Chondrocyte (in vitro differentiated cells): ENCODE data around the gene EXOC6. TPM values are rescaled to one million over a fixed set of nuclear protein-coding genes. Genes with fewer than 3 reads are reported as not detected.

ENCODE experiments used
- DNase-seq: peaks from one replicate; pipeline ENCODE4 v3.0.0; 2021; ENCODE audit warnings: mixed read lengths, low spot score
- H3K27ac Mint-ChIP-seq: one replicate; pipeline ENCODE4 v1.8.0; 2021; ENCODE audit warnings: mild to moderate bottlenecking, moderate library complexity, mixed read lengths; ENCODE audit not compliant: unreplicated experiment
- H3K27me3 Mint-ChIP-seq: 2 replicates; pipeline ENCODE4 v1.8.0; 2021; ENCODE audit warnings: low read depth, mixed read lengths
- H3K36me3 Mint-ChIP-seq: 2 replicates; pipeline ENCODE4 v1.8.0; 2021; ENCODE audit warnings: low read depth, mixed read lengths
- H3K4me1 Mint-ChIP-seq: 2 replicates; pipeline ENCODE4 v1.8.0; 2021; ENCODE audit warnings: low read depth, mild to moderate bottlenecking, mixed read lengths
- H3K4me3 Mint-ChIP-seq: one replicate; pipeline ENCODE4 v1.8.0; 2021; ENCODE audit warnings: mild to moderate bottlenecking, moderate library complexity, mixed read lengths; ENCODE audit not compliant: unreplicated experiment
- H3K9me3 Mint-ChIP-seq: 2 replicates; pipeline ENCODE4 v1.8.0; 2021; ENCODE audit warnings: low read depth, mixed read lengths
- CTCF ChIP-seq: fragments of 200-600 bp; sonication (generic); IDR thresholded peaks from 2 replicates; pipeline ENCODE4 v1.5.0; 2021; ENCODE audit warnings: antibody characterized with exemption, mild to moderate bottlenecking, moderate library complexity
- total RNA-seq: library from RNA; stranded (reverse); gene quantifications from 3 replicates; pipeline ENCODE4 v1.2.1, GENCODE V29; 2021

Gene EXOC6
- total RNA-seq, 1 donor from 2014 or later = 7.2 TPM

- DNase-seq = no peak
- no peak for TF ChIP-seq CTCF
- Mint-ChIP-seq H3K4me3 (no peak overlapping the region), H3K27me3 (no peaks in the 10 kb centered on the region), H3K9me3 (peaks cover under 1% of the 10 kb centered on the region), H3K36me3 (peaks cover 2% of the 10 kb centered on the region), H3K27ac (no peak overlapping the region), H3K4me1 (peaks cover 20% of the 10 kb centered on the region)
These were observed 142.3 kb downstream of the EXOC6 start for GRCh38 chr10:92990615-92991014.

GRCh38 chr10:92991513-92991912 lies 143.2 kb downstream of the EXOC6 start:
- Mint-ChIP-seq H3K36me3 (peaks cover 2% of the 10 kb centered on the region), H3K9me3 (no peaks in the 10 kb centered on the region), H3K4me3 (no peak overlapping the region), H3K27ac (no peak overlapping the region), H3K27me3 (no peaks in the 10 kb centered on the region), H3K4me1 (peaks cover 20% of the 10 kb centered on the region)
- DNase-seq = no peak
- no peak for TF ChIP-seq CTCF

- no peak for TF ChIP-seq CTCF
- no peaks in the 10 kb centered on the region for H3K27me3 Mint-ChIP-seq
- no peak for DNase-seq
- no peaks in the 10 kb centered on the region for H3K9me3 Mint-ChIP-seq
- H3K4me3 Mint-ChIP-seq = no peak overlapping the region
- peaks cover 2% of the 10 kb centered on the region for H3K36me3 Mint-ChIP-seq
- H3K4me1 Mint-ChIP-seq = peaks cover 36% of the 10 kb centered on the region
- no peak overlapping the region for H3K27ac Mint-ChIP-seq
These were observed 145.5 kb downstream of the EXOC6 start for GRCh38 chr10:92993699-92994272.

- Mint-ChIP-seq H3K4me1 (peaks cover 30% of the 10 kb centered on the region), H3K36me3 (peaks cover 2% of the 10 kb centered on the region), H3K27ac (no peak overlapping the region), H3K27me3 (no peaks in the 10 kb centered on the region), H3K4me3 (no peak overlapping the region), H3K9me3 (no peaks in the 10 kb centered on the region)
- no peak for DNase-seq
- TF ChIP-seq CTCF = no peak
These were observed 147.2 kb downstream of the EXOC6 start for GRCh38 chr10:92995509-92995908.

GRCh38 chr10:92997620-92998019 lies 149.3 kb downstream of the EXOC6 start:
- TF ChIP-seq CTCF = no peak
- no peak for DNase-seq
- no peaks in the 10 kb centered on the region for H3K27me3 Mint-ChIP-seq
- peak overlapping the region; percentile 88 for H3K27ac Mint-ChIP-seq
- no peak overlapping the region for H3K4me3 Mint-ChIP-seq
- peaks cover 2% of the 10 kb centered on the region for H3K36me3 Mint-ChIP-seq
- peaks cover 23% of the 10 kb centered on the region for H3K4me1 Mint-ChIP-seq
- no peaks in the 10 kb centered on the region for H3K9me3 Mint-ChIP-seq
